ENCODE measurements around the gene MTERF4.
"Not testable (repeated sequence)": the region's sequence is repeated elsewhere in the genome, so short reads cannot be mapped to it uniquely, and the experiment has no call there.

The MTERF4 gene

GRCh38 chr2:241110089-241110606 is 8.1 kb upstream of the MTERF4 start:
- DNase-seq: no peak

GRCh38 chr2:241109210-241110088 is 7.4 kb upstream of the MTERF4 start:
- DNase-seq: no peak

- DNase-seq: no peak
These were observed 6.5 kb upstream of the MTERF4 start for GRCh38 chr2:241108271-241109209.

DNA sequence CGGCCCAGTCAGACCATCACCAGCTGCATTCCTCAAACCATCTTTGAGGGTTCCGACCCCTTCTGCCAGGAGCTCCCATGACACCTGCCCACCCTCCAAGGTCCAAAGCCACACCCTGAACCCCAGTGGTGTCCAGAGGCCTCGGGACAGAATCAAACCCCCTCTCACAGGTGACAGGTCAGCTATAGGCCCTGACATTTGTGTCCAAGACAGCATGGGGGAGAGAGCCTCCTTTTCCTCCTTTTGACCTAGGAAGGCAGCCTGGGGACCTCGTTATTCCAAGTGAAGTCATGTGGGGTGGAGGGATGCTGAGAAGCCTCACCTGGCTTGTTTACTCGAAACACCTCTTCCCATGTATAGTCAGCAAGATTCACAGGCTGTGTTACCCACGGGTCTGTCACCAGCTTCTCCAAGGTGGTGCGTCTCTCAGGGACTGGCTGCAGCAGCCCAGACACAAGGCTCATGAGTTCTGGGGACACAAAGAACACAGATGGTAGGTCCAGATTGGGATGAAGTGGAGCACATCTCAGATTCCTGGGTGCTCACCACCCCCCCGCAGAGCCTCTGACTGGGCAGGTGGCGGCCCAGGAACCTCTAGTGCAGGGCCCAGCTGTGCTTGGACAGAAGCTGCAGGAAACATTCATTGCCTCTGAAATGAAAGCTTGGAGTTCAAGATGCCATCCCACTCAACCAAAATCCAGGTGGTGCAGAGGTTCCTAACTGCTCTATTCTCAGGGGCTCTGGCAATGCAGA is 5.1 kb upstream of the MTERF4 start:
- no peak for DNase-seq

- DNase-seq: no peak
These were observed 3.6 kb upstream of the MTERF4 start for GRCh38 chr2:241105641-241106040.

GRCh38 chr2:241104611-241105010 is 2.5 kb upstream of the MTERF4 start:
- DNase-seq: not testable (repeated sequence)

DNA sequence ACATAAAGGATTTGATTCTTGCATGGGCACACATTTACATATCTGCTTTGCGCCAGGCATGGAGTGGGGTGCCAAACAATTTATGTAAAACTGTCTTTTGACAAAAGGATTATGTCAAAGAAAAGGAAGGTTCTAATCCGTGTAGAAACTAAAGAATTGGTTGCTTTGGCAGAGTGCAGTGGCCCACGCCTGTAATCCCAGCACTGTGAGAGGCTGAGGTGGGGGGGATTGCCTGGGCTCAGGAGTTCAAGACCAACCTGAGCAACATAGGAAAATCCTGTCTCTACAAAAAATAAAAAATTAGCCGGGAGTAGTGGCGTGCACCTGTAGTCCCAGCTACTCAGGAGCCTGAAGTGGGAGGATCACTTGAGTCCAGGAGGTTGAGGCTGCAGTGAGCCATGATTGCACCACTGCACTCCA is 1.1 kb upstream of the MTERF4 start:
- DNase-seq: no peak

DNA sequence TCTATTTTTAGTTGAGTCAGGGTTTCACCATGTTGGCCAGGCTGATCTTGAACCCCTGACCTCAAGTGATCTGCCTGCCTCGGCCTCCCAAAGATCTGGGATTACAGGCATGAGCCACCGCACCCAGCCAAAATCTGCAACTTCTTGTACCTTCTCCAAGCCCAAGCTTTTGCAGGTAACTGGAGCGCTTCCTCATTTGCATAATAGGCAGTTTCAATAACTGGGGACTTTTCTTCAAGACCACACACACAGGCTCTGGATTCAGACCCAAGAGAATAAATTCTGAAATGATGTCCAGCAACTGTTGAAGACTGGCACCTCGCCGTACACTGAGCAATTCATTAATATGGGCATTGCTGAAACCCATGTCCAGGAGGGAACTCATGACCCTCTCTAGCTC is 2.8 kb downstream of the MTERF4 start:
- no peak for DNase-seq

DNA sequence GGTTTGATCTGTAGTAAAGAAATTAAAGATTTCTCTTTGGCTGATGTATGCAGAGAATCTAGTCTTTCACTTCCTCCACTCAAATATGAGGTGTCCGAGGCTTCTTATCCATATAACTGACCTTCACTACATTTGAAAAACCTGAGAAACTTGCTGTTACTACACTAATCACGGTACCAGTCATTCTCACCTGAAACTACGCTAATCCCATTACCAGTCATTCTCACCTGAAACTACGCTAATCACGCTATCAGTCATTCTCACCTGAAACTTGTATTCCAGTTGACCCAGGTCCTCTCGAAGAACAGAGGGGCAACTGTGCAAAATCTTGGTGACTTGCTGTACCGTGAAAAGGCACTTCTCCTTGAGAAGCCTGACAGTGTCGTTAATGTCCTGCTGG is 5.1 kb downstream of the MTERF4 start:
- no peak for DNase-seq

- no peak for DNase-seq
These were observed 6.3 kb downstream of the MTERF4 start for GRCh38 chr2:241095594-241096290.

GRCh38 chr2:241094924-241095420 is 7.1 kb downstream of the MTERF4 start:
- DNase-seq: no peak

- no peak for DNase-seq
These were observed 7.9 kb downstream of the MTERF4 start for GRCh38 chr2:241094172-241094571.

DNA sequence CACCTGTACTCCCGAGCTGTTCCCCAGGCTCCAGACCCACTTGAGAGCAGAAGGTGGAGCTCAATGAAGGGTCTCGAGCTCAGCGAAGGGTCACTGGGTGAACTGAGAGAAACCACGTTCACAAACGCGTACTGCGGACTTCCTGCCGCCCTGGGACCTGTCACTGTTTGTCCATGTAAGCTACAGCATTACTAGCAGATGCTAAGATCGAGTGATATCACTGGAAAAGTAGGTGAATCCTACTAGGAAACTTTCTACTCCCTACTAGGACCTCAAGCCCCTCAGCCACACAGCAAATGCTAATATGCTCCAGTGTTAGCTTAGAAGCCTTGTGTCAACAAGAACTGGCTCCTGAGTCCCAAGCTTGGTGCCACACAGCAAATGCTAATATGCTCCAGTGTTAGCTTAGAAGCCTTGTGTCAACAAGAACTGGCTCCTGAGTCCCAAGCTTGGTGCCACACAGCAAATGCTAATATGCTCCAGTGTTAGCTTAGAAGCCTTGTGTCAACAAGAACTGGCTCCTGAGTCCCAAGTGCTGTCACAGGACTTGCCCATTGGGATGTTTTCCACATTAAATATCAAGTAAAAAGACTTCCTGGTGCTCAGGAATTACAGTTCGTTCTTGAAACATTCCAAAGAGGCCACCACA is 8.8 kb downstream of the MTERF4 start:
- DNase-seq: not testable (repeated sequence)

- no peak for DNase-seq
These were observed 9.4 kb downstream of the MTERF4 start for GRCh38 chr2:241092677-241093076.

DNA sequence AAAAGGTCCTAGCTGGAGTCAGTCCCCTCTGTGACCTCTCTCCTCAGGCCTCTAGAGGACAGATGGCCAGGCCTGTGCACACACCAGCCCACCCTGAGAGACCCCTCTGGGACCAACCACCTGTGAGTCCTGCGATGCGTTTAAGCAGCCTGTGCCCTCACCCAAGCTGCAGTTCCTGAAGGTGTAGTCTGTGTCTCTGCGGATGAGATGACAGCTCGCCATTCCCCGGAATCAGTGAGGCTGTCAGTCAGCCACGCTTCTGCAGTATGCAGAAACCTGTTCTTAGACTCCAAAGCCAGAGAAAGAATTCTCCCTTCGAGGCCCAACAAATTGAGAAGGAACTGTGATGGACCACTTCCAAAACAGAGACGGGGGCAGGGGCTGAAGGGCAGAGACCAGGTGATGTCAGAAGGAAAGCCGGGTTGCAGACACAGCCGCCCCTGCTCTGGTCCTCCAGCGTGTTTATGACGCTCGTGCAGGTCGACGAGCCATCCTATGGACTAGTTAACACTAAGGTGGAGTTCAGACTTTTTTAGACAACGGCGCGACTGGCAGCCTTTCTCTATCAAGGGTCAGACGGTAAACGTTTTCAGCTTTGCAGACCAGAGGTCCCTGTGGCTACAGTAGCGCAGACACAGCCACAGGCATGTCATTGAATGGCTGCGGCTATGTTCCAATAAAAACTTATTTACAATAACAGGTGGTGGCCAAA is 10.2 kb downstream of the MTERF4 start:
- no peak for DNase-seq

DNA sequence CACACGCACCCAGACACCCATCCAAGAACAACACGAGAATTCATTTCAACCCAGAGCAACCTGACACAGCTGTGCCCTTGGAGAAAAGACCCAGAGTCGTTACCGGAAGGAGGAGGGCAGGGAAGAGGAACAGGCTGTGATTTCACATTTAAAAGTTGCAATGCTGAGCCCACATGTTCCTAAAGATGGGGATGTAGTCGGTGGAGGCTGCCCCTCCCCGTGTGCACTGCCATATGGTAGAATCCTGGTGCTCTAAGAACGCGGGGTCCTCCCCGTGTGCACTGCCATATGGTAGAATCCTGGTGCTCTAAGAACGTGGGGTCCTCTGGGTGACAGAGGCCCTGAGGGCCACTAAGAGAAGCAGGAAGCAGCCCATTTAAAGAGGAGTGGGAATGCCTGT is 10.9 kb downstream of the MTERF4 start:
- DNase-seq: no peak

DNA sequence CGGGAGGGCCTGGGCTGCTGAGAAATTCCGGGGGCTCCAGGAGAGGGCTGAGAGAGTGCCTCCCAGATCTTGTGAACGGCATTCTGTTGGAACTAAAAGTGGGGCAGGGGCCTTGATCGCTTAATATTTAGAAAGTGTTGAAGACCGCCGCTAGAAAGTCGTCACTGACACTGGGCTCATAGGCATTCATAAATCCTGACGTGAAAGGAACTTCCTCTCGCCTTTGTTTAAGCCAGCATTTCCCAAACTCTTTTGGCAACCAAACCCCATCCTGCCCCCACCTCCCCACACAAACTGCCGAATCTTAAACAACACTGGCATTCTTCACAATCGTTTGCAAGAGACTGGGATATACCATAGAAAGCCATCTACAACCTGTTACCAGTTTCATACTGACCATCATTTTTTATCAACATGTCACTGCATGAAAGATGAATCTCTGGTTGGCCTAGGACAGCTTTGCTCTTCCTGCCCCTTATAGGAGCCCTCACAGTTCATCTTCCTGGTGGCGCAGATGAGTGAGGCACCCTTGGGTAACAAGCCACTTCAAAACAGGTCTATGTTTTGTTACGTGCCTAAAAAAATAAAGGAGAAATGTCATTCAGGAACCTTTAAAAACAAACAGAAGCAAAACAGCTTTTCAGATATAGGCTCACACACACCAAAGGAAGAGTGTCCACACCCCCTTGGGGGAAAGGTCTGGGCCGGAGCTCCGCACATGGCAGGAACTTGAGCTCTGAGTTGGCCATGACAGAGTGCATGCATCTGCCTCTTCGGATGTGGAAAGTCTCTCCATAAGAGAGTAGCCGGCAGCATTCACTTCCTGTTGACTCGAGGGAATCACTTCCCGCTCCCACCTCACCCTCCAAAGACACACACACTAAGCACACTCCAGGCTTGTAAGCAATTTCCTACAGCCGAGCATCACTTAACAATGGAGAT is 13.0 kb downstream of the MTERF4 start:
- DNase-seq: no peak

DNA sequence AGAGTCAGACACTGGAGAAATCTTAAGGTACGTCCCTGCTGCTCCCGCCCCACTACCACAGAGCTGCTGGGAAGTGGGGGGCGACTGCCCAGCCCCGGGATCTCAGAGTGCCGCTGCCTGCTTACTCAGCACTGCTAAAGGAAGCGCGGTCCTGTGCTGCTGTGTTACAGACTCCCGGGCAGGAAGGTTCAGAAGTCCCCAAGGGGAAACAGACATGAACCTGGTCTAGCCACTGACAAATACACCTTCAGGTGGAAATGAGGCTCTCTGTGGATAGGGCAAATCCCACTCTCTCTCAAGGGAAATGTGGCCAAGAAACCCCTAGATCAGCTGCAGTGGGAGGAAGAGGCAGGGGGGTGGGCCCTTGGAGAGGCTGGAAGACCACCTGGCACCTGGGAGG is 13.7 kb downstream of the MTERF4 start:
- no peak for DNase-seq

Data from NCI-H1694 (cell line).